Medulla oblongata (tissue), 1 donor: Measurements from ENCODE around the gene TSC22D1.
"Not testable (repeated sequence)": the region's sequence is repeated elsewhere in the genome, so short reads cannot be mapped to it uniquely, and the experiment has no call there.

Experiments
- DNase-seq: peaks from one replicate; pipeline ENCODE4 v3.0.0-alpha.2; 2015; ENCODE audit errors: extremely low spot score

Gene TSC22D1

DNA sequence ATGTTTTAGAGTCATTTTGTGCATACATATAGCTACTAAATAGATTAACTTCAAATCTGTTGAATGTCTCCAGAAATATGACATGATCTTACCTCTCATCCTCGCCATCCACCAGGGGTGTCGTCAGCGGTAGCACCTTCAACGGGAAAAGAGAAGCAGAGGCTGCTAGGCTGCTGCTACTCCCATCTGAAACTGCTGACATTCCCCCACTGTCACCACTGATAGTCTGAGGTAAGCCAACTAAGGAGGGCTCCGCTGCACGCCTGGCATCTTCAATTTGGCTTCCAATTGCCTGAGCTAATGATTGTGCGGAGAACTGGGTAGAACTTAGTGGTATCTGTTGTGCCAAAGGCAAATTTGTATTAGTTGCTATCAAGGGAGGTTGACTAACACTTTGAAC, 3.1 kb downstream of the TSC22D1 start:
- no peak for DNase-seq

DNA sequence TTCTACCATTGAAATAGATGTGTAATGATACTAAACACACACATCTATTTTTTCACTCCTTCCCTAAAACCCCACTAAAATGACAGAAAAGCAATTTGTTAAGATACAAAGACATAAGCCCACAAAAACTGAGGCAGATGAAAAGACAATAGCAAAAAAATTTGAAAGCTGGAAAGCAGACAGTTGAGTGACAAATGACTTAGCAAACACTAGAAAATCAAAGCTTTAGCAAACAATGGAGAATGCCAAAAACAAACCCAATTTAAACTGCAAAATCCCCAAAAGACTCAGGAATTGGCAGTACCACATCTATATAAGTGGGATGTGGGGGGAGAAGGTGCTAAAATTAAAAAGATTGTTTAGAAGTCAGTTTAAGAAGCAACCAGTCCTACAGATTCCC, 9.5 kb downstream of the TSC22D1 start:
- DNase-seq: no peak

DNA sequence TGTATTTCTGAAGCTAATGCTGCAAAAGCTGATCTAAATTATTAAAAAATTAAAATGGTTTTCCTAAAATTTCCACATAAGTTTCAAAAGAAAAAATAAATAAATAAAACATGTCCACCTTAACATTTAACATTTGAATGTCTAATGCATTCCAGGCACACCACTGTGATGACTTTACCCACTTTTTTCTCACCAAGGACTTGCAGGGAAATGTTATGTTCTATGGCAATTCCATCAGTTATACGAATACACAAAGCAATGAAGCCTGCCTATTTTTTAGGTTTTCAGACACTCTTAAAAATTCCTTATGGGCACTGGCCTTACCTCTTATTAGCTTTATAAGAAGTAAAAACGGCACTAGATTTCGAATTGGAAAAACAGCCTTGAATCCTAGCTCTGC, 10.2 kb downstream of the TSC22D1 start:
- DNase-seq: no peak

DNA sequence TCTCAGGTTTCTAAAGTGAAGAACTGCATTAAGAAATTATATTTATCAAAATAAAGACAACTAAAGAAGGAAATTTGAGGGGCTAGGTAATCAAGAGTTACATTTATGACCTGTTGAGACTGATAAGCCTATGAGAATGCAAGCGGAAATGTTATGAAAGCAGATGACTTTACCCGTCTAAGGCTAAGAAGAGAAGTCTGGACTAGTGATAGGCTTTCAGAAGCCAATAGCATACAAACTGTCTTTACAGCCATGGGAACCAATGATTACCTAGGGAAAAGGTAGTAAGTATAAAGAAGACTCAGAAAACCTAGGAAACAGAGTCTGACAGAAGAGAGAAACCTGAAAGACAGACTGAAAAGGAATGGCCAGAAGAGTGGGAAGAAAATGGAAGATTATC, 11.2 kb downstream of the TSC22D1 start:
- DNase-seq: no peak

DNA sequence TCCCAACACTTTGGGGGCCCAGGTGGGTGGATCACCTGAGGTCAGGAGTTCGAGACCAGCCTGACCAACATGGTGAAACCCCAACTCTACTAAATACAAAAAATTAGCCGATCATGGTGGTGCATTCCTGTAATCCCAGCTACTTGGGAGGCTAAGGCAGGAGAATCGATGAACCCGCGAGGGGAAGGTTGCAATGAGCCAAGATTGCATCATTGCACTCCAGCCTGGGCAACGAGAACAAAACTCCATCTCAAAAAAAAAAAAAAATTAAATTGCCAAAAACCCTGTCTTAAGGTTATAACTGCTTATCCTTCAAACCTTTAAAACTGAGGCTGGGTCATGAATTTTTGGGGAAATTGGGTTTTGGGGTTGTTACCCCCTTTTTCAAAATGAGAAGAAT, 13.3 kb downstream of the TSC22D1 start:
- DNase-seq: not testable (repeated sequence)

DNA sequence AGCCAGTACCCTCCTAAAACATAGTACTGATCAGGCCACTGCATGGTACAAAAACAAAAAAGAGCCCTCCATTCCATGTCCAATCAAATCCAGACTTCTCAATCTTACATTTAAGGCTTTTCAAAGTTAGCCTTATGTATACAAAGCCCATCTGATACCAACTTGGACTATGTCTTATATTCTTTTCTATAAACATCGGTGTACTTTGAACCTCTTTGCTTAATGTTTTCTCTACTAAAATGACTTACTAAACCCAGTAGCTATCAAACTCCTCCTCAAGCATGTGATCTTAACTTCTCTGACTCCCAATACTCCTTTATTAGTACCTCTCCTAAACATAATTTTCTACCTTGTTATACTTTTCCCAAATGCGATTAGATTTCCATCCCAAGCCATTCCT, 14.8 kb downstream of the TSC22D1 start:
- DNase-seq: no peak

DNA sequence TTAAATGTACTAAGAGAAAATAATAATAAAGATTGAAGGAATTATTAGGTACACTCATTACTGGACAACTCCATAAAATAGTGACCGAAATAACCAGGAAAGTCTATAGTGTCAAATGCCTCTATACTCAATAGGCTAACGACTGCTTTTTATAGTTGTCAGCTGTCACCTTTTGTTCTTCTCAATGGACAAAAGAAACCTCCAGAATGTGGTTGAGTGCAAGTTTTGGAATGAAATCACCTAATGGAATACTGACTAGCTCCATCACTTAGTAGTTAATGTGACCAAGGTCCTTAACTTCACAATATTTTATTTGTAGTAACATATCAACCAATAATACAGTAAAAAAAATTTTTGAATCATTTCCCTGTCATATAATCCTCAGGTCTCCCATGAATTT, 18.1 kb downstream of the TSC22D1 start:
- DNase-seq: no peak

DNA sequence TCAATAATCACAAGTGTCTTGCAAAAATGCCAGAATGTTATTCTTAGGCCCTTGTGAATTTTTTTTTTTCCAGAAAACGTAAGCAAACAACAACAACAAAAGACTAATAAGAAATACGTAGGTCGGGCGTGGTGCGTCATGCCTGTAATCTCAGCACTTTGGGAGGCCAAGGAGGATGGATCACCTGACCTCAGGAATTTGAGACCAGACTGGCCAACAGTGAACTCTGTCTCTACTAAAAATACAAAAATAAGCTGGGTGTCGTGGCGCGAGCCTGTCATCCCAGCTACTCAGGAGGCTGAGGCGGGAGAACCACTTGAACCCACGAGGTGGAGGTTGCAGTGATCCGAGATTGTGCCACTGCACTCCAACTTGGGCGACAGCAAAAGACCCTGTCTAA, 20.9 kb downstream of the TSC22D1 start:
- DNase-seq: no peak

DNA sequence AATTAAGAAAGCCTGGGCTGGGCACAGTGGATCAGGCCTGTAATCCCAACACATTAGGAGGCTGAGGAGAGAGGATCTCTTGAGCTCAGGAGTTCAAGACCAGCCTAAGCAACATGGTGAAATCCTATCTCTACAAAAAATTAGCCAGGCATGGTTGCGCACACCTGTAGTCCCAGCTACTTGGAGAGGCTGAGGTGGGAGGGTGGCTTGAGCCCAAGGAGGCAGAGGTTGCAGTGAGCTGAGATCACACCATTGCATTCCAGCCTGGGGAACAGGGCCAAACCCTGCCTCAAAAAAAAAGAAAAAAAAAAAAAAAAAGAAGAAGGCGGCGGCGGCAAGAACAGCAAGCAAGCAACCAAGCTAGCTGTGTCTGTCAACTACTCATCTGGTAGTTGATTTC, 26.7 kb downstream of the TSC22D1 start:
- no peak for DNase-seq

DNA sequence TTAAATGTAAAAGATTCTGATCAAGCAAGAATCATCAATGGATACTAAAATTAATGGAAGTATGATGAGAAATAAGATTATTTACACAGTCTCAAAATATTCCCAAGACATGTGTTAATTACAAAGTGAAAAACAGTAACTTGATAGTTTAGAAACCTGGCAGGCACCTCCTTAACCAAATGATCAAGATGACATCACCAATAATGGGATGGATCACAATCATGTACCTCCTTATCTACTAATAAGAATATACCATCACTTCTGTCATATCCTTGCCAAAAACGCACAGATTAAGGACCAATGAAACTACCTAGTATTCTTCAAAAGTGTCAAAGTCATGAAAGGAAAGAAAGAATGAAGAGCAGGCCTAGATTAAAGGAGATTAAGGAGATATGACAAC, 30.0 kb downstream of the TSC22D1 start:
- DNase-seq: no peak

DNA sequence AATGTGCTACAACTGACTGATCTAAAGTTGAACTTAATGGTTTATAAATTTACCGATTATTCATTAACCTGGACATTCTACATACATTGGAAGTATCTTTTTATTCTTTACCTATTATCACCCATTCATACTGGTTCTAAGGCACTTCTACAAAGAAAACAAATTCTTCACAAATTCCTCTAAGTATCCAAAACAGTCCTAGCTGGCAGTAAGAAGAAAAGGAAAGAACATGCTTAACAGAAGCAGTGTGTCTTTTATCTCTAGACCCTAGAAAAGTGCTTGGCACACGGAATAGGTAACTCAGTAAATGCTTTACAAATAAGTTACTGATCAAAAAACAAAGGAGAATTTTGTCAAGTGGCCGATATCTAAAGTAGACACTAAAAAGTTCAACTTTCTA, 32.8 kb downstream of the TSC22D1 start:
- DNase-seq: no peak

DNA sequence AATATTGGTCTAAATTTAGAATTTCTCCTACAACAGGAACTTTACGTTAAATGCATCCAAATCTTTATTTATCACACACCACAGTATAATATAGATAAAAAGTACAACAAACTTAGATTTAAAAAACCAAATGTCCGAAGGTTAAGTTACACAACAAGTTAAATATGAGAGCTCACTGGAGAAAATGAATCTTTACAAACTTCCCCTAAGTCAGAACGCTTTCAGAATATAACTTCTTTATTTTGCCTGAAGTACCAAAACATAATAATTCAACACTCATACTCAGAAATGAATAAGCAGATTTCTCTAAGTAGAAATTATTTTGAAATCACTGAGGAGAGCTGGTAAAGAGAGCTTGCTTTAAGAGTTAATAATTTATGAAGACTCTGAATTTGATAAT, 33.8 kb downstream of the TSC22D1 start:
- no peak for DNase-seq

DNA sequence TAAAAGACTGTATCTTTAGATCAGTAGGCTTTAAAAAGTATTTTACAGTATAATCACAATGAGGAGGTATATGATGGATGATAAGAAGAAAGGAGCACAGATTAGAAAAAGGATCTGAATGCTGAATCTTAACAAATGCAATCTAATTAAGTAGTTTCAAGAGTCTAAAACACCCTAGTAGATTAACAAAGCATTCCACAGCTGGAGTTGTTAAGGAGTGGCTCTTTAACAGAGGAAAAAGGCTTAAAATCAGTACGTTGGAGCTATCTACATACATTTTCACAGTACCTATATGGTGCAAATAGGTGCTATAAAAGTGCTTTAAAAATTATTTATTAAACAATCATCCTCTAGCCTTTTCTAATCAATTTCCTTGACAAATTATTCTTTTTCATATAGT, 34.5 kb downstream of the TSC22D1 start:
- no peak for DNase-seq

DNA sequence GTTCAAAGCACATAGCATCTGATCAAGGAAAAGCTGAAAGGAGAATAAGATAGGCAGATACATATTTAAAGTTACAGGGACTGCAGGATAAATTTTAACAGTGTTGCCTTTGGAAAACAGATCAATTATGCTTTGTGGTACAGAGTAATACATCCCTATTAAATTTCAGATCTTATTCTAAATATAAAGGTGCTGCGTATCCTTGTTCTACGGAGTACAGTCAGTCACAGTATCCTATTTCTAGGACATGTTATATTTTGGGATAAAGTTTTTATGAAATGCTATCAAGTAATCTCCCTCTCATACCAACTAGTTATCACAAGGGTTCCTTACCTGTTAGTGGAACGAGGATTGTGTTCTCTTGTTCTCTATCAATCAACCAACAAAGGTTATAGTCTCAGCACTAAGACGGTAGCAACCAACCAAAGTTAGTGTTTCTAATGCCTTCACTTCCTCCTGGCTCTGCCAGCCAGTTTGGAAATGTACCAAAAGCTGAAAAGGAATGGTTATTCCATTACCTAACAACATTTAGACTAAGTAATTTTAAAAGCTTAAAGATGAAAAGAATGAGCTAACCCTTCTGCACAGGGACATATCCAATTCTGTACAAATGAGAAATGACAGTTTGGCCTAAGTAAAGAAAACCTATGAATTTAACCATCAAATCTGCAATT, 35.2 kb downstream of the TSC22D1 start:
- DNase-seq: no peak

DNA sequence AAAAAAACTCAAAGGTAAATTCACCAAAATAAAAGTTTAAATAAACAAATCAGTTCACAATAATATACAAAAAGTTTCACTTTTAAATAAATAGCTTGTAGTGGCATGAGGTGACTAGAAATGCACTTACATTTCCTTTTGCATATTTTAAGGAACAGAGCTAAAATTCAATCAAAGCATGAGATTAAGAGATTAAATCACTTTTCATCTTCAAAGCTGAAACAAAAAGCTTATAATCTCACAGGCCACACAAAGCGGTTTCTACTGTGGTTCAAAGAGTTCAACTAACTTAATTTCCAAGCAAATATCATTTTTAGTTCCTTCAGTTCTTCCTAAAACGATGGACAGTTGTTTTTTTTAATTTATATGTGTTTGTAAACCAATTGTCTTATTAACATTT, 38.9 kb downstream of the TSC22D1 start:
- no peak for DNase-seq

DNA sequence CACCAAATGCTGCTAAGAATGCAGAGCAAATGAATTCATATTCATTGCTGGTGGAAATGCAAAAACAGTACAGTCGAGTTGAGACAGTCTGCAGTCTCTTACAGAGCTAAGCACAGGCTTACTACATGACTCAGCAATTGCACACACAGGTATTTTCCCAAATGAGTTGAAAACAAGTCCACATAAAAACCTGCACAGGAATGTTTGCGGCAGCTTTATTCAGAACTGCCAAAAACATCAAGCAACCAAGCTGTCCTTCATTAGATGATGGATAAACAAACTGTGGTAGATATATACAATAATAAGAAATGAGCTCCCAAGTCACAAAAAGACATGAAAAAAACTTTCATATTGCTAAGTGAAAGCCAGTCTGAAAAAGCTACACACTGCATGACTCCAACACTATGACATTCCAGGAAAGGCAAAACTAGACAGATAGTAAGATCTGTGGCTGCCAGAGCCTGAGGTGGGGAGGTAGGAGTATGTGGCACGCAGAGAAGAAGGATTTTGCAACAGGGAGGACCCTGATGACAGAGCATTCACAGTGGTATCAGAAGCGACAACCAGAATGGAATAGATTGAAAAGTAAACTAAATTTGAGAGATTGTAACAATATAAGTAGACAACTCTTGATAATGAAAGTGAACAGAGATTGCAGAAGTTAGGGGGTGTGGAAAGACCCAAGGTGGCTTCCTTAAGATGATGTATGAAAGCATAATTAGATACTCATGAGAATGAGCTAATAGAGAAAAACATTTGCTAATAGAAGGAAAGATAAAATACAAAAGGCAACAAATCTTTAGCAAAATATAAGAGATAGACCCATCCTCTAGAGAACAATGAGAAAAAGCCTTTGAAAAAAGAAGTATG, 52.7 kb downstream of the TSC22D1 start:
- peak; percentile 3 for DNase-seq

DNA sequence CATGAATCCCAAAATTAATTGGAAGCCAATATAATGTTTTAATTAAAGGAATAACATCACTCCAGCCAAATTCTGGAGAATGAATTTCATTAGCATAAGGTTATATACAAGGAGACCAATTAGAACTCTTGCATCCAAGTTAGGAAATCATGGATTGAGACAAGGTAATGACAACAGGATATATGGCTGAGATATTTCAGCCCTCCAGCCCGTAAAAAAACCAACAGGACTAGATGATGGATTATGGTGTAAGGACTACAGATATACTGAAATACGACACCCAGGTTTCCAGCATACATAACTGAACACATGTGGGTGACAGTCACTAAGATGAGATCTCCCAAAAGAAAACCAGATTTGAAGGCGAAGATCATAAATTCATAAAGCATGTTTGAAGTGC, 56.5 kb downstream of the TSC22D1 start:
- DNase-seq: no peak

DNA sequence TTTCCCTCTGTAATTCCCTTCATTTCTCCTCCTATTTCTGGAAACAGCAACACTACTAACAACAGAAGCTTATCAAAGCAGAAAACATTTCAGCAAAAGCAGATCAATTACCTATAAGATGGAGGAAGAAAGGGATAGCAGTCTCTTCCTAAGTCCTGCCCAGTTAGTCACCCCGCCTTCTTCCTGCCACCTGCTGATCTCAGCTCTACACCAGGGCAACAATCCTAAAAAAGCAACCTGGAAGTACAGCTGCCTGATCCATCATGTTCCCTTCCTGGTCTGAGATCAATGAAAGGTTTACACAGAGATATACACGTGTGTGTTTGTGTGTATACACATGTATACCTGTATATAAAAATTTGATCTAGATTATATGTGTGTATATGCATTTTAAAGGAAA, 59.4 kb downstream of the TSC22D1 start:
- DNase-seq: no peak

DNA sequence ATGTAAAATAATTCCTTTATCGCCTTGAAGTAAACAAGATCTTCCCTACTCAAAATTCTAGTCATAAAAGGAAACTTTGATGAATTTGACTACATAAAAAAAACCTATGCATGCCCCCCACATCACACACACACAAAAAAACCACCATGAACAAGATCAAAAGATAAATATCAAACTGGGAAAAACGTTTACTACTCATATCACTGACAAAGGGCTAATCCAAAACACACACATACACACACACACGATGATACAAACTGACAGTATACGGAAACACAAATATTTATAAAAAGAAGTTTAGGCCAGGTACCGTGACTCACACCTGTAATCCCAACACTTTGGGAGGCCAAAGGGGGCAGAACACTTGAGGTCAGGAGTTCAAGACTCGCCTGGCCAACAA, 61.9 kb downstream of the TSC22D1 start:
- DNase-seq: no peak

DNA sequence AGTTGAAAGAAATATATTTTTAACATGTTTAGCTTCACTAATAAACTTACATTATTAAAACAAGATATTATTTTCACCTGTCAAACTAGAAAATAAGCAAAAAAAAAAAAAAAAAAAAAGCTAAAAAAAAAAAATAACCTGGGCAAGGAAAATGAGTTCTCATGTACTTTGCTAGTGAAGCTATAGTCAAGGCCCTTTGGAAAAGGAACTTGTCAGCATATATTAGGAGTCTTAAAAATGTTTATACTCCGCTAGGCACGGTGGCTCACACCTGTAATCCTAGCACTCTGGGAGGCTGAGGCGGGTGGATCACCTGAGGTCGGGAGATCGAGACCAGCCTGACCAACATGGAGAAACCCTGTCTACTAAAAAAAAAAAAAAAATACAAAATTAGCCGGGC, 66.3 kb downstream of the TSC22D1 start:
- not testable (repeated sequence) for DNase-seq

DNA sequence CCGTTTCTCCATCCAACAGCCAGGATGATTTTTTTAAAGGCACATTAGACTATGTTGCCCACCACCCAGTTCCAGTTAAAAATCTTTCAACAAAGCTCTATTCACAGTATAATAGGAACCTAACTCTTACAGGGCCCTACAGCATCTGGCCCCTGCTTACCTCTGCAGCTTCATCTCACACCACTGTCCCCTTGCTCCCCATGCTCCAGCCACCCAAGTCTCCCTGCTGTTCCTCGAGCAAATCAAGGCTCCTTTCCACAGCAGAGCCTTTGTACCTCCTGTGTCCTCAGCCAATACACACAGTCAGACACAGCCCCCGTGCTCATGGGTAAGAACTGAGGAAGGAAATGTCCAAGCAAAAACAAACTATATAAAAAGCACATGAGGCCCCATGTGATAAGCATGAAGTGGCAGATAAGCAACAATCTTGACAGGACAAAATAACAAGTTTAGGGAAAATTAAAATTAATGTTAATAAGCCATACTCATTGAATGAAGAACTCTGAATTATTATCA, 67.5 kb downstream of the TSC22D1 start:
- DNase-seq: no peak

DNA sequence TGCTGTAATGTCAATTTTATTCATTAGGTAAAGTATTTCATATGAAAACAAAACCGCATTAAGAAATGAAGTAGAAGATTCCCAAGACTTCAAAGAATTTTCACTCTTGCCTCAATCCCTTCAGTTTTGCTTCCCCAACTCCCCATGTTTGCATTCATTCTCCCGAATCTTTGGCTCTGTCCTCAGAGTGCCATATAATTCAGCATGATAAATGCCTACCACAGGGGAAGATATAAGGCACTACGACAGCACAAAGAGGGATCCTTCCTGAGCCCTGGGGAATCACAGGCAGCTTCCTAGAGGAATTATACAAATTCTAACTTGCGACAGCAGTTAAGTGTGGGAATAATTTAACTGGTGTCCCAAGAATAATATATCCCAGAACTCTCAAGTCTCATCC, 68.5 kb downstream of the TSC22D1 start:
- no peak for DNase-seq

DNA sequence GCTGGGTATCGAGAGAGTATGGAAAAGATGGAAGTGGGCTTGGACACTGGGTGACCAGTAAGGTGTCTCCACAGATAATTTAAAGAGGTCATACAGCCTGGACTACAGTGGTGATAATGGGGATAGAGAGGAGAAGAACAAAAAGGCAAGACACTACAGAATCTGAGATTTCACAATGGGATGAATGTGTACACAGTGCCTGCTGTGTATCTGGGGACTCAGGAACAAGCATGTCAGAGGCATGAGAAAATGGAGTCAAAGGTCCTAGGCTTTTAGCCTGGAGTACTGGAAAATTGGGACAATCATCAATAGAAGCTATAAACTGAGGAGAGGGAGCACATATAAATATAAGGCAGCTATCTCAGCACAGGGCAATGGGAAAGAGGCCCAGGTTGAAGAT, 69.4 kb downstream of the TSC22D1 start:
- DNase-seq: no peak
